Right renal cortex interstitium (tissue), 3 donors: ENCODE results near the gene IL16. TPM values are rescaled to one million over a fixed set of nuclear protein-coding genes. Genes with fewer than 3 reads are reported as not detected.
A peak's percentile ranks its signal among the peaks of the same experiment; 100 is the strongest.
"Not testable (repeated sequence)": the region's sequence is repeated elsewhere in the genome, so short reads cannot be mapped to it uniquely, and the experiment has no call there.

Experiments used
- DNase-seq, 3 donors: peaks; one replicate each; pipeline ENCODE4 v3.0.0-alpha.2; 2013; ENCODE audit warnings: low read depth in 3 of 3, low spot score in 2 of 3
- polyA plus RNA-seq, 3 donors: library from polyadenylated mRNA; unstranded; fragments of 120-200 nt; gene quantifications; one replicate each; pipeline ENCODE4 v1.2.1, GENCODE V29; 2013; ENCODE audit not compliant: insufficient read length in 3 of 3

IL16 gene
- polyA plus RNA-seq, 3 donors, result 4.9 to 6.2 (median 6.1) TPM

DNA sequence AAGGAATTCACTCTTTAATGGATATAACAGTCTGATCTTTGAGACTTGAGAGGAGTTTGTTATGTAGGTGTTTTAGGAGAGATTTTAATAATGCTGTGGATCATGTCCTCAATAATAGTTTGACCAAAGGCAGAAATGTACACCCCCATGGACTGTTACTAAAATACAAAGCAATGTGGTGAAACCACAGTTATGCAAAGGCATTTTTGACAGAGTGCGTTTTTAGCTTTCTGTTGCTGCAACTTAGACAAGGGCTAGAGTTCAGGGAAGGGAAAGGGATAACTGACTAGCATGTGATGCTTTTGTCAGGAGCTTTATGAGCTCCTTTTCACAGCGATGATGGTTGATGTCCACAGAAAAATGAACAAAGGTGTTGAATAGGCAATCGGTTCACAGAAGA is 130.8 kb downstream of the IL16 start:
- DNase-seq, result no peak

DNA sequence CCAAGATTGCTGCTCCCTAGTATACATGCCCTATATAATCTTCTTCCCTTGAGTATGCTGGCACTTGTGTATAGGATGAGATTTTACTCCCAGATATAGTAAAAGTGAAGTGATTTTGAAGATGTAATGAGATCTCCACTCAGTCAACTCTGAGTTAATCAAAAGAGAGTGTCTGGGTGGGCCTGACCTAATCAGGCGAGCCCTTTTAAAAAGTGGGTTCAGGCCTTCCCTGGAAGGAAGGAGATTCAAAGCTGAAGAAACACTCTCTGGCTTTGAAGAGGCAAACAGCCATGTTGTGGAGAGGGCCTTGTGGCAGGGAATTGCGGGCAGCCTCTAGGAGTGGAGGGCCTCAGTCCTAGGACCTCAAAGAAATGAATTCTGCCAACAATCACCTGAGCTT is 132.8 kb downstream of the IL16 start:
- no peak for DNase-seq

DNA sequence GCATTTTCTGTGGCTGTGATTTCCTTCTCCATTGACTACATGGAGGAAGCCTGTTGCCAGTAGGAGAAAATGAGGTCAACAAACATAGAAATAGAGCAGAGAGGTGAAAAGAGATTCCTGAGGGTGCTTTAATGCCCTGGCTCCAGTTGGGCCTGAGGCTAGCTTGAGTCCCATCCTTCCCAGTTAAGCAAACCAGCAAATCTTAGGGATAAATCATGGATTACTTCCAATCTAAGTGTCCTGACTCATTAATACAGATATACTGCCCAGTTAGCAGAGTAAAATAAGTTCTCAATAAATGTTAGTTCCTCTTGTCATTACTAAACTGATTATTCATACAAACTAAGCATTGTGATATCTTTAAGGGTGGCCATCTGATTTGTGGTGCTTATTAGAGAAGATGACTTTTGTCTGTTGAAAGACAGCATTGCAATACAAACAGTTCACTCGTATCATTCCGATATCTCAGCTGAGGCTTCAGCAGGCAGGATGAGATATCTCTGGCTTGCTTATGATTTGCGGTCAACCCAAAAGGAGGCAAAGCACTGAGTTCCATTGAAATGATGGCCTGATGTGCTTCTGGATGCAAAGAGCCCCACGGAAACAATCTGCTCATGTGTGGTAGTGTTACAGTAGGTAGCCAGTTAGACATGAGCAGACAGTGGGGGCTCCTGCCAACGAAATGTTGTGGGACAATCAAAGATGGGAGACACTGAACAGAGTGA is 133.8 kb downstream of the IL16 start:
- no peak for DNase-seq

DNA sequence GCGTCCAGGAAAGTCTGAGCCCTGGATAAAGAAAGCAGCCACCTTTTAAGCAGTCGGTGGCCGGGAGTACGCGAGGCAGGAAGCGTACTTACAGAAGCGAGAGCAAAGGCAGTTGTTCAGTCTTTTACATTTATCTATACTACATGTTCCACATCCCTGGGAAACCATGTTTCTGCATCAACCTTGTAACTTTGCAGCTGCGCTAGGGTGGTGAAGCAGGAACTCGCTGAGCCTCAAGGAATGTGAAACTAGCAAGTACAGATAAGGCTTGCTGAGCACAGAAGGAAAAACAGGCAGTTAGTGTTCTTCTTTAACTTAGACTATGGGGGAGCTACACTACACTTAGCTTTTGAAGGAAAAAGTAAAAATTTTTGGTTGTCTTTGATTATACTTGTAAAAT is 134.5 kb downstream of the IL16 start:
- not testable (repeated sequence) for DNase-seq

DNA sequence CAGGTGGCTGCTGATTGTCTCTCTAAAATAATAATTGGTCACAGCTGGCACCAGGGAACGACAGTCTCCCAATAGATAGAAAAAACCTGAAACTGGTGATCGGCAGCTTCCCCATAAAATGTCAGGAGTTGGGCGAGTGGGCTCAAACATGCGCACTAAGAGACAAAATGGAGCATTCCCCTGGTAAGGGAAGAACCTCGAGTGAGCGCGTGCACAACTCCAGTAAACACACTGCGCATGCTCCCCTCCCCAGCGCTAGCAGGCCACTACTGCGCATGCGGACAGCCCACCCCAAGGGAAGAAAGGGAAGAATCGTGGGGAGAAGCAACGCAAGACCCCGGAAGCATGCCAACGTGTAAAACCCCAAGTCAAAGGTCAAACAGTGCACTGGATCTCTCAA is 134.9 kb downstream of the IL16 start:
- DNase-seq, result no peak

DNA sequence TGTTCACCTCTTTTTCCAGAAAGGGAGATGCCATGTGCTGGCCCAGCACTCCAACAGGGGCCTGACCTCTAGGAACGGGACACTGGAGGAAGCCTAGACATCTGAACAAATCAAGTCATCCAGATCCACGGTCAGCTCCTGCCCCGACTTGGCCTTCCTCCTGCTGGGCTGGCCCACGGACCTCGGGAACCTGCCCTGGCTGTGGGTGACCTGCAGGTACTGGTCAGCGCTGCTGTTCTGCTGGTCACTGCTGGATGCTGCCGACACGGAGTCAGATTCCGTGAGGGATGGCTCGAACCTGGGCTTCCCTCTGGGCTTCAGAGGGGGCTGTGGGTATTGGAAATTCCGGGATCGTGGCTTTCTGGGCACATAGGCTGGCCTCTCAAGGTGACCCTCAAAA is 135.6 kb downstream of the IL16 start:
- no peak for DNase-seq

DNA sequence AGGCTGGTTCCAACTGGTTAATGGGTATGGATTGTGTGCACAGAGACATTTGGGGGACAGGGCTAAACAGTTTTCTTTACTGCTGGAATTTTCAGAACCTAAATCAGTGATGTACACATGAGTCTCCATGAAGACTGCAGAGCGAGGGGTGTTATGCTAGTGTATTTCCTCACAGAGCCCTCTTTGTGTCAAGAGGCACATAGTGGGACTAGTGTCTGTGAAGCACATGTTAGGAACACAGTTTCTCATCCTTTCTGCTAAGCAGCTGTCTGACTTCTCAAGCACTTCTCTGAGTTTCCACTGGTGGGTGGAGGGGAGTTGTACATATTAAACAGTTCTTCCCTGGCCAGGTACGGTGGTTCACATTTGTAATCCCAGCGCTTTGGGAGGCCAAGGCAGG is 136.7 kb downstream of the IL16 start:
- DNase-seq, result no peak

DNA sequence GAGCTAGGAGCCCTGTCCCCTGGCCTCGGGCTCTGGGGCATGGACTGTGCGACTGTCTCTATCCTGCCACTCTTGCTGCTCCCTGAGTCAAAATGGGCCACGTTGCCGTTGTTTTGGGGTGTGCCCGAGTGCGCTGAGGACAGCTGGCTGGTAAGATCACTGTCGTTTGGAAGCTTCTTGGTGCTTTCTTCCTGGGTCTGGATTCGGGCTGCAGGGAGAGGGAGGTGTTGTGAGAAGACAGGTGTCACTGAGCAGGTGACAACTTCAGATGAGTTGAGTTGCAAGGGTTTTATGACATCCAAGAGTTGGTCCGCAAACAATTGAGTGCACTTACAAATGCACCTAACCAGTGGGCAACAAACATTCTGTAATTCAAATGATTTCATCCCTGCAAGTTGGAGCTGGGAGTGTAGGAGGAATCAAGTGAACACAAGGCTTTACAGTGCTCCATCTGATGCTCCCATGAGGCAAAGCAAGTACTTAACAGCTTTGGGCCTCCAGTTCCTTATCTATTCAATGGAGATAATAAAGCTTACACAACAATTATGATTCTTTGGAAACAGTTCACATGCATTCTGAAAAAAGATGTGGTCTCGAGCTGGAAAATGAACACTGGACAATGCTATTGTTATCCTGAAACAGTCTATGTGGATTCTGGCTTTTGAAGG is 138.2 kb downstream of the IL16 start:
- DNase-seq, result no peak

DNA sequence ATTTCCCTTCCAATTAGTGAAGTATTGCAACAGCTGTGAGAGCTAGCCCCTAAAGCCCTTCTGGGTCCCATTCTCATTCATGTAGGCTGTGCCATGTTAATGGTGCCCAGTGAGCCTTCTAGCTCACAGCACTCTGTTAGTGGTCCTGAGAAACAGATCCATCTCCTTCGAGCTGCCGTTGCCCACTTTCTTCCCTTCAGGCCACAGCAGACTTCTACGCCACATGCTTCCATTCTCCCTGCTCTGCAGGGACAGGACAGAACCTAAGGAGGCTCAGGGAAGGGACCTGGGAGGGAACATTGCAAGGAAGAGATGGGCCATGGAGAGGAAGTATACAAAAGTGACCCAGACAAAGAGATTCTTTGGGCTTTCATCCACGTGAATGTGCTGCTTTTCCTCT is 139.0 kb downstream of the IL16 start:
- DNase-seq, result no peak

DNA sequence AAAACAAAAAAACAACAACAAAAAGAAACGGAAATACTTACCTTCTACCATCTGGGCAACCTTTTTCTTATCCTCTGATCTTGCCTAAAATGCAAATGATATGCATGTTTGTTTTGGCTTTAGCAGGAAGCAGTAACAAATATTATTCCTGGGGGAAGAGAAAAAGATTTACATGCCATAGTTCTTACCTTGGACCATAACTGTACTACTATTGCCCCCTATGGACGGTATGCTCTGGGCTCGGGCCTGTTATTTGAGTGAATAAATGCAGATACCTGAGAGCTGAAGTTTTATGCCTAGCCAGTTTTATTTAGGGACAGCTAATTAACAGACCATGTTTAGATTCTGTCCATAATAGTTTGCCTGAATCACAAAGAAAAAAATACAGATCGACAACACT is 139.9 kb downstream of the IL16 start:
- no peak for DNase-seq

DNA sequence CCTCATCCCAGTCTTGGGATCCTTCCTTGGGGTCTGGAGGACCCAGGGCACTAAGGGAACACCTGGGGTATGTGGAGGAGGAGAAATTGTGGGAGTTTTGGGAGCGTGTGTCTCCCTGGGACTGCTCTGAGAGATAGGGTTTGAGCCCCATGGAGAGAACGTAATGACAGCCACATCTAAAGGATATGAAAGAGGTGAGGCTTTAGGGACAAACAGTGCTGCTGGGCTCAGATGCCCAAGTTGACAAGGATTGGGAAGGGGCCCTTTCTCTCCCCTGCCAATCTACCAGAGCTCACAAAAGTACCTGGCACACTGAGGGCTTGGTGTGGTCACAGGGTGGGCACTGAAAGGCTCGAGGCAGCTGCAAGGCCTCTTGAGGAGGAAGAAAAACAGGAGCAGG is 140.6 kb downstream of the IL16 start:
- no peak for DNase-seq

DNA sequence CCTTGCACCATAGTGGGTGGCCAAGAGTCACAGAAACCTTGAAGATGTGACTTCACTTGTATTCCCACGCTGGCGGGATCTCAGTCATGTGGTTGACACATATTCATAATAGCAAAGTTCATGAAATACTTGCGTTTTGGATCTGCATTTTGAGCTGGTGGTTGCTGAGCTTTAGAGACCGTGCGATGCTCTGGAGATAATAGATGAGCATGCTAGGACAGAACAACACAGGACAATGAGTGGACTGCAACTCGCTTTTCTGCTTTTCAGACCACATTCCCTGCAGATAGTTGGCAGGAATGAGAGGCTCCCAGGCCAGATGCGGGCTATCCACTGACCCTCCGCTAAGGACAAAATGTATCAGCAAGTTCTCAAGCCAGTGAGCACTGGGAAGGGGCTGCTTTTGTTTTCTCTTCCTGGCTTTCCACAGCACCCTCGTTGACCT is 141.1 kb downstream of the IL16 start:
- DNase-seq, result no peak

DNA sequence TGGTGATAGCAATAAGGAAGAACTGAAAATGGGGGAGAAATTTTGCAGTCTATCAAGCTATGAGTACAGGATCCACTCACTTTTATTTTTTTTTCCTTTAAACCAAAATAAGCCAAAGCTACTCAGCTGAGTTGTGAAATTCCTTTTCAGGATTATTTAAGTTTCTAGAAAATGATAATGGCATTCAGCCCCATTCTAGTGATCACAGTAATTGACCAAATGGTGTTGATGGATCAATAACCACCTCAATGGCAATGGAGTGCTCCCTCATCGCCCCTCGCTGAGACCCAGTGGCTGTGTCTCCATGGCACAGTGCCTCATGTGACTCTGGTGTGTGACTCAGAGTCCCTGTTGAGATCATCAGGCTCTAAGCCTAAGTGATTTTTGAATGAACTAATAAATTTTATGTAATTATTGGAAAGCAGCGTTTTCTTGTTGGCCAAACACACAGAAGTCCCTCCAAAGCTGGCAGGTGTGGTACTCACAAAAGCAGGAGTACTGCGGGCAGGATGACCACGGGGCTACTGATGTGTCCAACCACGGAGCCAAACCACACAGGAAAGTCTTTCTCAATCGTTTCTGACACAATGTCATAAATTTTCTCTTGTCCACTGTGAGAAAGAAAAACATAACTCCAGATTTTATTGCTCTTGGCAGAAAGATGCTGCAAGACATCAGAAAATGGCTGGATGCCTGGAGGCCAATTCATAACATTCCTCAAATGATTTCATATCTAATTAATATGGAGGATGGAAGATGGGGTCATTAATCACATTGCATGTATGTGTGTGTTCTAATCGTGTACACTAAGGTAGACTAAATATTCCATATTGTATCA is 141.7 kb downstream of the IL16 start:
- peak in 2 of 3 donors; percentile 18 to 27 for DNase-seq

DNA sequence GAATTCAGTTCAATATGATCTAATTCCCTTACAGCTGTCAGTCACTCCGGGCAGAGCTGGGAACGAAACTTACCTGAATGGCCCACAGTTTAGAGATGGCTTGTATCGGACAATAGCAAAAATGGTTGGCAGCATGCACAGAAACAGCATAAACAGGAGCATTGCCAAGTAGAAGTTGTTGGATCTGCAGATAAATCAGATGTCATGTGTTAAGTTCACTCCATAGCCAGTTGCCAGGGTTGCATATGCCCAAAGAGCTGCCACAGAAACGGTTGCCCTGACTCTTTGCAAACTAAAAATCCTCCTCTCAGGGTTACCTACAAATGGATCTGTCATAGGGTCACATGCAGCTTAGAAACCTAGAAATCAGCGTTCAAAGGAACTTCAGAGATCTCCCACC is 142.6 kb downstream of the IL16 start:
- no peak for DNase-seq

DNA sequence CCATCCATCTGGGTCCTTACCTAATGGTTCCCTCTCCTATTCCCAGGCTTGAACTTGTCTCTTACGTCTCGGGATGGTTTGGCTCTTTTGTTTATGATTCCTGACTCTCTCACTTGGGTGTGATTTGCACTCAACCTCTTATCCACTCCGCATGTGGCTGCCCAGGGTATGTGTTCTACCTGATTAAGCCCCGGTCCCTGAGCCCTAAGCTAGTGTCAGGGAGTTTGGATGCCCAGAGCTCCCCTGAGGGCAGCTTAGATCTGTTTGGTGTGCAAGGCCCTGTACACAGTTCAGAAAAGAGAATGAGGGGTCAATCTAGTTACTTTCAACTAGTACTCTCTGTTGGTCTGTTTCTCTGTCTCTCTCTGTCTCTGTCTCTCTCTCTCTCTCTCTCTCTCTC is 143.2 kb downstream of the IL16 start:
- DNase-seq, result no peak

DNA sequence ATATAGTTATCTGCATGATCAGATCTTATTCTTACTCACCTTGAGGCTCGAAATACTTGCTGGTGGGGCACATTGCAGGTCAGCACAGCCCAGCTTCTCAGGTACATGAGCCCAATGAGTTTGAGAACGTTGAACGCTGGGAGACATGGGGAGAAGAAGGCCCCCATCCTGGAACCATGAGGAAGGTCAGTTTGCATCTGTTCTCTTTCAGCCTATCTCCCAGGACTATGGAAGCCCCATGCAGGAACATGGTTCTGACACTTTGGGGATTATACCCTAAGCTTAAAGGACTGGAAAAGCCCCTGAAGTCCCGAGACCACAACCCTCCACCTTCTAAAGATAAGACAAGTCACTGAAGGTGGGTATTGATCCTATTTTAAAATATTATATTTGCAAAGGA is 144.7 kb downstream of the IL16 start:
- DNase-seq, result no peak

DNA sequence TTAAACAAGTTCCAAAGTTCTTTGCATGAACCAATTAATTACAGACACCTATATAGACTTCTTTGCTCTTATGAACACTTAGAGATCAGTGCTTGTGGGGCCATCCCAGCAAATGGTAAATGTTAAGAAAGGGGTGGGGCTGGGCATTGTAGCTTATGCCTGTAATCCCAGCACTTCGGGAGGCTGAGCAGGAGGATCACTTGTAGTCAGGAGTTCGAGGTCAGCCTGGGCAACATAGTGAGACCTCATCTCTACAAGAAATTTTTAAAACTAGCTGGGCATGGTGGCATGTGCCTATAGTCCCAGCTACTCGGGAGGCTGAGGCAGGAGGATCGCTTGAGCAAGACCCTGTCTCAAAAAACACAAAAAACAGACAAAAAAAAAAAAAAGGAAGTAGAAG is 146.7 kb downstream of the IL16 start:
- DNase-seq, result no peak

DNA sequence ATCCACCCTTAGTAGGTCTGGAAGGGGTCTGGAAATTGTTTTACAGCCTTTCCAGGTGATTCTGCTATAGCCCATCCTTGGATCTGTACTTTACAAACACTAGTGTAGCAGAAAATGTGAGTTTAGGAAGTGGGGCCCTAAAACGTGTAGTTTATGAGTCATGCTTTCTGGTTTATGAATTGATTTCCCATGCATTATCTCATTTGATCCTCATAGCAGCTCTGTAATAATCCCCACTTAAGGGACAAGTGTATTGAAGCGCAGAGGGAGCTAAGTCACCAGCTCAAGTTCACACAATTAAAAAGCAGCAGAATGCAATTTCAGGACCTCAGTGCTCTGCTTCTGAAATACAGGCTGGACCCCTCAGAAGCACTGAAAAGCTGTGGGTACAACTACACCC is 149.9 kb downstream of the IL16 start:
- DNase-seq, result no peak

DNA sequence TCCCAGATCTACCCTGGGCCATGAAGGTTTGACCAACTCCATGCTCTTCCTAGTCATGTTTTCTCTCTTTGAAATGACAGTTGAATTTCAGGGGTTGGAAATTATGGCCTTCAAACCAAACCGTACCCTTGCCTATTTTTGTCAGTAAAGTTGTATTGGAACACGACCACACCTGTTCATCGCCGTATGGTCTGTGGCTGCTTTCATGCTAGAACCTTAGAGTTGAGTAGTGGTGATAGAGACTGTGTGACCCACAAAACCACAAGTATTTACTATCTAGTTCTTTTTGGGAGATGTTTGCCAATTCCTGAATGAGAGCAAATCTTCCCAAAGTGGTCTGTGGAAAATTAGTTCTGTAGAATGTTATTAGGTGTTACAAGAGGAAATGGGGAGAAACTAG is 151.2 kb downstream of the IL16 start:
- DNase-seq, result no peak

DNA sequence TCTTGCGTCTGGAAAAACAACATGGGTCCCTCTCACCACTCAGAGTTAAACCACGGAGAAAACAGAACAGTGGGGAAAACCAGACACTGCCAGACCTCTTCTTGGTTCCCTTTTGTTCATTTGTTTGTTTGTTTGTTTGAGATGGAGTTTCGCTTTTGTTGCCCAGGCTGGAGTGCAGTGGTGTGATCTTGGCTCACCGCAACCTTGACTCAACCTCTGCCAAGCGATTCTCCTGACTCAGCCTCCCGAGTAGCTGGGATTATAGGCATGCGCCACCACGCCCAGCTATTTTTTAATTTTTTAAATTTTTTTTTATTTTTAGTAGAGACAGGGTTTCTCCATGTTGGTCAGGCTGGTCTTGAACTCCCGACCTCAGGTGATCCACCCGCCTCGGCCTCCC is 152.0 kb downstream of the IL16 start:
- DNase-seq, result not testable (repeated sequence)

DNA sequence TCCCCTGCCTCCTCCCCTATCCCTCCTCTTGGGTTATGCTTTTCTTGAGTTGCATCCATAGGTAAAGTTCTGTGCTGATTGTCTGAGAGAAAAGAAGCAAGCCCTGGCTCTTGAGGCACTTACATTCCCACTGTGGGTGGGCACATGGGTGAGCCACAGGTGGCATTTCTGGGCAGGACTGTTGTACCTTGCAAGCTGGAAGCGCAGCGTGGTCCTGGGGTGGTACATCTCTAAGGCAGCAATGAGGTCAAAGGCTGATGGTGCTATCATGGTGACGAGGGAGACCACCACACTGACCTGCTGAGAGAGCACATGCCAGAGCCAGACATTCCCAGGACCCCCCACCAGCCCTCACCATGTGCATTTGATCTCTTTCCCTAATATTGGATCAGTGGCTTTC is 152.6 kb downstream of the IL16 start:
- no peak for DNase-seq

DNA sequence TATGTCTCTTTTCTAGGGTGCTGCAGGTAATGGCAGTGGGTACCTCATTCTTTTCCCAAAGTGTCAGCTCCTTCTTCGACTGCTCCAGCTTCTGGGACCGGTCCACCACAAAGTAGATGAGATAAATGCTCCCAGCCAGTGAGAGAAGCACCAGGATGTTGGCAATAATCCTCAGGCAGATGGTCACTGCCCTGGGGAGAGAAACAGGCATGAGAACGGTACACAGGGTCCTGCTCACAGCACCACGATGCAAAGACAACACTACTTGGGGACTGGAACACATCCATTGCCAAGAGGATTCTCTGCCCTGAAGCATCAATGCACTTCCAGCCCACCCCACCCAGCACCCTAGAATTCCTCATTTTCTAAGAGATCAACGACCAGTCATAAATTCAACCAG is 155.0 kb downstream of the IL16 start:
- no peak for DNase-seq
